Middle frontal gyrus (tissue), 1 donor: ENCODE results near the gene ASS1.

ENCODE experiments used
- DNase-seq: peaks from one replicate; pipeline ENCODE4 v3.0.0-alpha.2; 2015; ENCODE audit warnings: low spot score; ENCODE audit errors: extremely low spot score

Gene ASS1

DNA sequence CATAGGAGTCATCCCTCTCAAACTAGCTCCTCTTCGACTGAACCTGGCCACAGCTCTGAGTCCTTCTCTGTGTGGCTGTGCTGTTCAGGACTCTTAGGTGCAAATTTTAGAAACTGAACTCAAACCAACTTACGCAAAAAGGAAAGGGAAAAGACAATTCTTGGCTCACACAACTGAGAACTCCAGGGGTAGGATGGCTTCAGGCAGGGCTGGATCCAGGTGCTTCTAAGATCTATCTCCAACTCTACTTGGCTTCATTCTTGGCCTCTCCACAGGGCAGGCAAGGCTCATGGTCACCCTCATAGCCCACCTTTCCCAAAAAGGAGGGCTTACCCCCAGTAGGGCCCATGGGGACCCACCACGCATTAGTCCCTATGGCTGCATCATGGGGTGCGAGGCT lies 8.1 kb downstream of the ASS1 start:
- no peak for DNase-seq

DNA sequence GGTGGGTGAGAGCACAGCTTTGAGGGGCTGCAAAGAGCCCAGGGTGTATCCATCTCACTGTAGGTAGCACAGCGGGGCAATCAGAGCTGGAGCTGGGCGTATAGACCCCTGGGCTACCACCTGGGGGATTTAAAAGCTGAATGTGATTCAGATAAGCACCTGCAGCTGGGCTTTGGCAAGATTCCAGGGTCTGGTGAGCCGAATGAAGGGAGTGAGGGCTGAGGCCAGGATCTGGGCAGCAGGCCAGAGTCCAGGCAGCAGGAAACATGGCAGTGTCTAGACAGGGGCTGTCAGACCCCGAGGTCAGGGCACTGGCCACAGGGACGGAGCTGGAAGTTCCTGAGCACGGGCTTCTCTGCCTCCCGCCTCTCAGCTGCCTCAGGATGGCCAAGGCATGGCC lies 8.7 kb downstream of the ASS1 start:
- DNase-seq: no peak

- DNase-seq: no peak
Measured at GRCh38 chr9:130454096-130454811, 9.5 kb downstream of the ASS1 start.

GRCh38 chr9:130454812-130455325 lies 10.1 kb downstream of the ASS1 start:
- DNase-seq: no peak

DNA sequence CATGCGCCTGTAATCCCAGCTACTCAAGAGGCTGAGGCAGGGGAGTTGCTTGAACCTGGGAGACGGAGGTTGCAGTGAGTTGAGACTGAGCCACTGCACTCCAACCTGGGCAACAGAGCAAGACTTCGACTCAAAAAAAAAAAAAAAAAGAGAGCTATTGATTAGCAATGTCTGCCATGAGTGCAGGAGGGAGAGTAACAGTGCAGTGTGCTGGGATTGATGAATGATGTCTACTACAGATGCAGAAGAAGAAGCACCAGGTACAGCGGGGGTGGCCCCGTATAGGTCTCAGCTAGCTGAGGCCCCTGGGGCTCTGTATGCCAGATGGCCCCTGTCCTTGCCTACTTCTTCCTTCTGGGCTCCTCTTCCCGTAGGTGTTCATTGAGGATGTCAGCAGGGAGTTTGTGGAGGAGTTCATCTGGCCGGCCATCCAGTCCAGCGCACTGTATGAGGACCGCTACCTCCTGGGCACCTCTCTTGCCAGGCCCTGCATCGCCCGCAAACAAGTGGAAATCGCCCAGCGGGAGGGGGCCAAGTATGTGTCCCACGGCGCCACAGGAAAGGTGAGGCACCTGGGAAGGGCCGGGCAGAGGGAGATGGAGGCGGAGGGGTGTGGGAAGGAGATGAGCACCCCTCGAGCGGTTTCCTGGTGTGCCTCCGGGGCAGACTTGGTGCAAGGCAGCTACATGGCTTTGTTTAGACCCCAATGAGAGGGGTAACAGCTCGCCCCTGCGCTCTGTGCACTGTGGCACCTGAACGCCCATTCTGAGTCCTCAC lies 13.5 kb downstream of the ASS1 start:
- DNase-seq: no peak

DNA sequence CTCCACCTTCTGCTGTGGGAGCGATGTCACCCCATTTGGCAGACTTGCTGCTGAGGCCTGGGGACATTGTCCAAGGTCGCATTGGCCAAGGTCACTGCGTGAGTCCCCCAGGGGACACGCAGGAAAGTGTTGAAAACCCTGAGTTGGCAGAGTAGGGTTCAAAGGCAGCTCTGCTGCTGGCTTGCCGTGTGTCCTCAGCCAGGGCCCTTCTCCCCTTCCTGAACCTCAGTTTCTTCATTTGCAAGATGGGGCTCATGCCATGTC lies 14.0 kb downstream of the ASS1 start:
- DNase-seq: no peak

GRCh38 chr9:130459151-130459550 lies 14.4 kb downstream of the ASS1 start:
- DNase-seq: no peak

DNA sequence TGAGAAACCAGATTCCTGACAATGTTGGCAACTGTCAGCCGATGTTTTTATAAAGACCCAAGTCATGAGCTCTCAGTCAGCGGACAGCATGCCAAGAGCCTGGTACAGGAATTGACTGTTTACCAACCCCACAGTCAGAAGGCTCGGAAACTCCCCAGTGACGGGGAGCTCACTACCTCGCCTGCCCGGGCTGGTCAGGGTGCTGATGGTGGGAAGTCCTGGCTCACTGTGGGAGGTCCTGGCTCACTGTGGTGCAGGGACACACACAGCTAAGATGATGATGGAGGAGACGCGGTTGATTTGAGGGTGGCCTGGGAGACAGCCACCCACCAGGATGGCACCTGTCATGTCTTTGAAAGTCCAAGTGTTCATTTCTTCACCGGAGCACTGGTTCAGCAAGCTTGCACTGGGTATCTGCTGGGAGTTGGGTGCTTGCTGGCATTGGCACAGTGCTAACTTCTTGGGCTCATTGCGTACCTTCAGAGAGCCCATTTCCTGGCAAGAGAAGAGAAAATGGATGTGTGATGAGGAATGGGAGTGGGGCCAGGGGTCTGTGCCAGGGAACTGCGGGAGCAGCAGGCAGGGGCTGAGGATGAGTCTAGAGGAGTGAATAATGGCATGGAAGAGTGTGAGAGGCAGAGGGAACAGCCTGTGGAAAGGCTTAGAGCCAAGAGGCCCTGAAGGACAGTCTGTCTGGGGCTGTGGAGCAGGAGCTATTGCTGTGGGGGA lies 15.3 kb downstream of the ASS1 start:
- no peak for DNase-seq

- DNase-seq: no peak
Measured at GRCh38 chr9:130461218-130461630, 16.5 kb downstream of the ASS1 start.

DNA sequence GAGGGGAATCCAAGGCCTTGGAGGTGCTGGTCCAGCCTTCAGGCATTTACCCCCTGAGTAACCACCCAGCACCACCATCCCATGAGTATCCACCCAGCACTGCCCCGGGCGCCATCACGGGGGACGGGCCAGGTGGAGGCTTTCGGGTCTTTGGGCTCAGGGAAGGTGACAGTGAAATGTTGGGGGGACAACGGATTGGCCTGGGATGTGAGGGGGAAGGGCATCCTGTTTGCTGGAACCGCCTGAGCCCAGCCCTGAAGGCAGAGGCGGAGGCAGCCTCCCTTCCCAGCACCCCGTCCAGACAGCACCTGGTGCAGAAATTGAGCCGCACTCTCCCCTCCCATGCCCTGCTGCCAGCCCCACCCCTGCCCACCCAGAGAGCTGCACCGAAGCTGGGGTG lies 17.0 kb downstream of the ASS1 start:
- DNase-seq: no peak

- no peak for DNase-seq
Measured at GRCh38 chr9:130462685-130463540, 18.2 kb downstream of the ASS1 start.

GRCh38 chr9:130463763-130464745 lies 19.3 kb downstream of the ASS1 start:
- DNase-seq: no peak

GRCh38 chr9:130465383-130466096 lies 20.8 kb downstream of the ASS1 start:
- no peak for DNase-seq

DNA sequence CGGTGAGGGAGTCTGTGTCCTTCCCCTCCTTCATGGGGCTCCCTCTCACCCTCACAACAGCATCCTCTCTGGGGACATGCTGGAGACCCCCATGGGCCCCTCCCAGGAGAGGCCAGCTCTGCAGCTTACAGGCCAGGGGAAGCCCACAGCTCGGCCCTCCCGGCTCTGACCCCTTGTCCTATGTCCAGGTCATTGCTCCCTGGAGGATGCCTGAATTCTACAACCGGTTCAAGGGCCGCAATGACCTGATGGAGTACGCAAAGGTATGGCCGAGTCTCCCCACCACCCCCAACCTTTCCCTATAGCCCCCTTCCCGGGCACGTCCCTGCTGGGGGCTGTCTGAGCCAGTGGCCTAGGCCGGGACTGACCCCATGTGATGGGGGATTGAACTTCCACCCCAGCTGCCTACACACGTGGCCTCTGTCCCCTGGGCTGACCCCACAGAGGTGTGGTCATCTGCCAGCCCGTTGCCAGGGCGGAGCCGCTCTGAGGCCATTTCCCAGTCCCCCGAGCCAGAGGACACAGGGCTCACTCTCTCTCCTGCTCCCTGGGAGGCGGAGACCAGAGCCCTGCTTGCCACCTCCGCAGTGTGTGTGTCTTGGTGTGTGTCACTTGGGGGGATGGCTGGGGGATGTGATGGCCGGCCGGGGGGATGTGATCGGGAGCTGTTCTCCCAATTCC lies 21.9 kb downstream of the ASS1 start:
- DNase-seq: no peak

GRCh38 chr9:130467316-130467715 lies 22.6 kb downstream of the ASS1 start:
- DNase-seq: no peak

DNA sequence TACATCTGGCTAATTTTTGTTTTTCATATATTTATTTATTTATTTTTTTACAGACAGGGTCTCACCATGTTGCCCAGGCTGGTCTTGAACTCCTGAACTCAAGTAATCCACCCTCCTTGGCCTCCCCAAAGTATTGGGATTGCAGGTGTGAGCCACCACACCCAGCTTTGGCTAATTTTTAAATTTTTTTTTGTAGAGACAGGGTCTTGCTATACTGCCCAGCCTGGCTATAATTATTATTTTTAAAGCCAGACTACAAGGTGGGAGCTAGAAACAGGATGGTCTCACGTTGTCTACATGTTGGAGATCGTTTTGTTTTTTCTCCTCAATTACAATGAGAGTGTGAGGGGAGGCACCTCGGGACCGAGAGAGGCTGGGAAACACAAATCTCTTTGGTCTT lies 23.8 kb downstream of the ASS1 start:
- DNase-seq: no peak

GRCh38 chr9:130470269-130470668 lies 25.5 kb downstream of the ASS1 start:
- DNase-seq: no peak

DNA sequence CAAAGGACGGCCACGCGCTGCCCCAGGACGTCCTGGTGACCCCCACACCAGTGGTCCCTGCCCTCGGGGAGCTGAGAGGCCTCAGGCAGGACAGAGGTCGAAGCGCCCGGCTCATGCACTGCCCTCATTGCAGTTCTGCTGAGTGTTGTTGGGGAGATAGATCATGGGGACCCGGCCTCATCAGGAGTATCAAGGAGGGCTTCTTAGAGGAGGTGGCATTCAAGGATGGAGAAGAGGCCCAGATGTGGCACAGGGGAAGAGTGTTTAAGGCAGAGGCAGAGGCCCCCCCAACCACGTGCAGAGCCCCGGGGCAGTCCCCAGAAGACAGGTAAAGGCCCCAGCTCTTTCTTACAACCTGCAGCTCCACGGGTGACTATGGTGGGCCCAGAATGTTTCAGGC lies 26.2 kb downstream of the ASS1 start:
- DNase-seq: no peak
